HG03139 (cell line): ENCODE measurements around the gene MIER3.

Experiments used
- ATAC-seq: cut with Tn5 transposase; IDR thresholded peaks from one replicate; pipeline ENCODE4 v1.9.1; 2021; ENCODE audit not compliant: unreplicated experiment

MIER3 gene

DNA sequence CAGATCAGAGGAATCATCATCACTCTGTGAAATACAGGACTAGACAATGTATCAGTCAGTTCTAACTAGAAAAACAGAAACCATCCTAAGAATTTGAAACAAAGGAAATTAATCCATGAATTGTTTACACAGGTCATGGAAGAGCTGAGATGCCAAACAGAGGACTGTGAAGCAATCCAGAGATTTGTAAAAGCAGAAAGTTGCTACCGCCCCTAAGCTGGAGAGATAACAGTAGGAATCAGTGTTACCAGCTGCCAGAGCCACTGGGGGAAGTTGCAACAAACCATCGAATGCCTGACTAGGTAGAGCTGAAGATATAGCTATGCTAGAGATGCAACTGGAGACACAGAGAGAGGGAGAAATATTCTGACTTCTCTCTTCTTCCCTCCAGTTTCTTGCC, 10.4 kb upstream of the MIER3 start:
- ATAC-seq = no peak

DNA sequence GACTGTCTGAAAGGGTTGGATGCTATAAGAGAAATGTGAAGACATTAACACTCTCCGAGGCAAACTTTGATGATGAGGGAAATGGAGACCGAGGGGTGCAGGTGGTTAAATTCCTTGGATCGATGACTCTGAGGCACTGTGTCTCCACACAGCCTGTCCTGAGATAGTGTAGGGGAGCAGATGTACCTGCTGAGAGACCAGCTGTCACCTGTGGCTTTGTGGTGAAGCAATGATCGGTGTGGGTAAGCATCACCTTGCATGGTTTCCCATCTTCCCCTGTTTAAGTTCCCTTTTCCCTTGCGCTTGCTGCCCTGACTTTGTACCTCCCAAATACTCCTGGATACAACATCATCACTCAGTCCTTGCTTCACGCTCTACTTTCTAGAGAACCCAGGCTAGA, 9.8 kb upstream of the MIER3 start:
- ATAC-seq = no peak

DNA sequence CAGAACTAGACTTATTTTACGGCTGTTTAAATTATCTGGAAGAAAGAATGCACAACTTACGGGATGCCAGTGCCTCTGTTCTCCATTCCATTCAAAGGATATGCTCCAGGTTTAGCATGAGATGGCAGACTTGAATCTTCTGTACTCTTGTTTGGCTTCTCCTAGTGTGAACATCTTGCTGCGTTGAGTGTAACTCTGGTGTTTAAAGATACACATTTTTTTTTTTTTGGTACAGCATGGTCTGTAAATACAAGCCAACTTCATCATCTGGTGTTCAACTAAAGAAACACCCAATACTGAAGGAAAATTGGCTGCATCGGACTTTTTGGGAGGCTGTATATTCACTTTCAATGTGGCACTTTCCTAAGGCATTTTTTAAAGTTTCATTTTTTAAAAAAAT, 7.4 kb upstream of the MIER3 start:
- ATAC-seq = no peak

DNA sequence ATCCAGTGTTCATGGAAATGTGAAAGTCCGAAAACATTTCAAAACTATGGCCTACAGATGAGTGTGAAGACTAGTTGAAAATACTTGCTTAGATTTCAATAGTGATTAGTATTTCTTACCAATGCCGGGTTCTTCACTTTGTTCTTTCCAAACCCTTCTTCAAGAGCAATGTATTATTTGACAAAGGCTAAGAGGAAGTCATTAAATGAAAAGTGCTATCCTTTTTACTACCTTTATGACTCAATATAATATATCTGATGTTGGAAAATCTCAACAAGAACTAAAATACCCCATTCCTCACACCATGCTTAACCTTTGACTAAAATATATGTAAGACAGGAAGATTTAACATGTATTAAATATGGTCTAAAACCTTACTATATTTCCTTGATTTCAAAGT, 6.7 kb upstream of the MIER3 start:
- ATAC-seq = no peak

DNA sequence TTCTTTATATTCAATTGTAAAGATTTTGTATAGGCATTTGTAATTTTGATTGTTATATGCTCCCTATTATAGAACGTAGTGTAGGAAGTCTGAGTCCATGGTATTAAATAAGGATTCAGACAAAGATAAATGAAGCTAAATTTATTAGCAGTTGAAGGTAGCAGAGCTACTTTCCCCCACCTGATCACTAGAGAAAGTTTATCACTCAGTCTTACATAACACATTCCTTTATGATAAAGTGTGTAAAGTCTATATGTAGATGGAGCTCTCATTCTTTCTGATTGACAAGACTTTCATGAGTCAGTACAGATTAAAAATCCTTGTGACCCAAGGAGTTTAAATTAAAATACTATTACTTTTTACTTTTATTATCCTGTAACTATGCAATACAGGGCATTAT, 2.3 kb upstream of the MIER3 start:
- ATAC-seq = no peak

DNA sequence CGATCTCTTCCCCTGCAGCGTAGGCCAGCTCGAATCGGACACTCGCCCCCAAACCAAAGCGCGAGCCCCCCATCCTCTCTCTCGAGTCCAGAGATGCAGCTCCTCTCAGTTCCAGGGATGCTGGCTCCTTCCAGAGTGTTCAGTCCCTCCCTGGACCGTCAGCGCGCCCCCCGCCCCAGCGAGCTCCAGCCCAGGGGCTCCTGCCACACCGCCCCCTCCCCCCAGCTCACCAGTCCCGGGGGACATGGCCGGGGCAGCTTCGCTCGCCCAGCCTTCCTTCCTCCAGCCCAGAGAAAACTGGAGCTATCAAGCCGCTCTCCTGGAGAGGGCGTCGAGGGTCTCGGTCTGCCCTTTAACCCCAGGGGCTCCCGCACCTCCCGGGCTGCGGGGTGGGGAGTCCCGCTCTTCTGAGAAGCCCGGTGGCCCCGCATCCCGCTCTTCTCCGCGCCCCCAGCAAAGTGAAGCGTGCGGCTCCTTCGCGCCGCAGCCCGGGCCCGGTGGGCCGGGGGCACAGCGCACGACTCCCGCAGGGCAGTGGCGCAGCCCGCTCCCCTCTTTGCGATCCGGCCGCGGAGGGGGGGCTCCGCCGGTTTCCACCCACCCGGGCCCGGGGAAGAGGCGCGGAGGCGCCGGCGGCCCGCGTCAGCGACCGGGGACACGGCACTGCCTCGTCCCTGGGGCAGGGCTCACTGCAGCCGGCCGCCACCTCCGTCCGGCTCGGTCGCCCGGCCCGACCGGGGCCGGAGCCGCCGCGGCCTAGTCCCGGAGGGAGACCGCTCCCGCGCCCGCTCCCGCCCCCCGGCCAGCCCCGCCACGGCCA, 587 bp downstream of the MIER3 start:
- ATAC-seq = peak; percentile 31

DNA sequence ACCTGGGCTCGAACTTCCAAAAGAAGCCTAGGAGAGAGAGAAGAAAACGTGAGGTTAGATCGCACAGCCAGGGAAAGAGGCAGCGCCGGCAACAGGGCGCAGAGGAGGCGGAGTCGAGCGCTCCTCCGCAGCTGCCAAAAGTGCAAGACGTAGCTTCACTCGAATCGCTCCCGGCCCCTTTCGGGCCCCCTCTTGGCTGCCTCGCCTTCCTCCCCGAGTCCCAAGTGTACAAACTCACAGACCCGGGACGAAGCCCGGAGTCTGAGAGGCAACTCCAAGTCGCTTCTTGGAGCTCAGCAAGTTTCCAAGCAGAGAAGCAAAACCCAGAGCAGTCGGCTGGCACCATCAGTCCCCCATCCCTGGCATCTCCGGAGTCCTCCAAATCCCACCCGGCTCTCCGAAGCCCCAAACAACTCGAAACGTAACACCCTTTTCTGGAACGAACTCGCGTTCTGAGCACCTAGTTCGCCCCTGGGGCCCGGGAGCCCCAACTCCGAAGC, 1.2 kb downstream of the MIER3 start:
- ATAC-seq = peak; percentile 45

DNA sequence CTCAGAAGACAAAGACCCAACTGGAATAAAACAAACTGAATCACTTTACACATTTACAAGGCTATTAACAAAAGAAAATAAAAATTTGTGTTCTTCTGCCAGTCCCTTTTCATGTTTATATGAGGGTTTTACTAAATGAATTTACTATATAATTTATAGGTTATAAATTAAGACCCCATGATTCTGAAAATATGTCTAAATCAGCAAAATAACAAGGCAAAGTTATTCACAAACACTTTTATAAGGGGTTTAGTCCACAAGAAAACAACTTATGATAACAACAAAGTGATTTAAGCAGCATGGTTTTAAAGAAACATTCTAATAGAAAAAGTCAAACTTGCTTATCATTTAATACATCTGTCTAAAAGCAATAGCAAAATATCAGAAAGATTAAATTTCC, 4.9 kb downstream of the MIER3 start:
- ATAC-seq = no peak

DNA sequence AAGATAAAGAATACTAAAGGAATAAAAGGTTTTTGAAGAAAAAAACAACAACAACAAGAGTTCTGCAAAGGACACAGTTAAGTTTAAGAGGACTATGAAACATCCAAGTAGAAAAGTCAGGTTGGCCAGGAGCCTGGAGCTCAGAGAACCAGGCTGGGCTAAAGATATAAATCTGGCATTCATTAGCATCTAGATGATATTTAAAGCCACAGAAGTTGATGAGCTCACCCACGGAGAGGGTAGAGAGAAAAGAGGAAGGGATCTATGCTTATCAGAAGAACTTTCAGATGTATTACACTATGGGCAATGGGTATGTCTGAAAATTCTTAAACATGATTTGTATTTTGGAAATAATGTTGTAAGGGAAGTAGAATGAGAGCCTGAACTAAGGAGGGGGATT, 9.9 kb downstream of the MIER3 start:
- no peak for ATAC-seq

DNA sequence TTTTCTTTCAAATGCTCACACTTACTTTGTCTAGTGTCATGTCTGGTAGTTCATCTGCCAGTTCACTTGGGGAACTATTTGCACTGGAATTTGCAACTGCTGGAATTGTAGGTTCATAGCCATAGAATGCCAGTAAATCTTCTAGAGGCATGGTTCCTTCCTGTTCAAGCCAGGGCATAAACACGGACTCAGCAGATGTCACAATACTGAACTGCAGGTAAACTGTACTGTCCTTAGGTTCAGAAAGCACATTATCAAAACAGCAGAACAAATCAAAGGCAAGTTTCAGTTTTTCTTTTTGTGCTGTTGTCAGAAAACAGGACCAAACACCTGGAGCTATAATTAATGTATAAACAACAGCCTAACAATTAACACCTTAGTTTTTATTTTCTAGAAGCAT, 13.1 kb downstream of the MIER3 start:
- ATAC-seq = no peak

DNA sequence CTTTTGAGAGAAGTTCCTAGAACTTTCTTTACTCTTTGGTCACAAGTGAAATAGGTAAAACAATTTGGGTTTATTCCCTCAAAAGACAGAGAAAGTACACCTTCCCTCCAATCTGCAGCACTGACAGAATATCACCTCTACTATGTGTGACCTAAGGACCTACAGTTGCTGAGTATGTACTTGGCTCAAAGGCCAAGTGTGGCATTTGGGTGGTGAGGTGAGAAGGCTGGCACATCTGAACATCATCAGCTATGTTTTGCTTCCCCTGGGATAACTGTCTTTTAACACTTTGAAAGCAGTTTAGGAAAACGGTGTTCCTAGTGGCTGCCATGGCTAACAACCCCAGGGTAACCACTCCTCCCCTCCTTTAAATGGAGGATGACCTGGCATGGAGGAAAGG, 17.6 kb downstream of the MIER3 start:
- no peak for ATAC-seq

DNA sequence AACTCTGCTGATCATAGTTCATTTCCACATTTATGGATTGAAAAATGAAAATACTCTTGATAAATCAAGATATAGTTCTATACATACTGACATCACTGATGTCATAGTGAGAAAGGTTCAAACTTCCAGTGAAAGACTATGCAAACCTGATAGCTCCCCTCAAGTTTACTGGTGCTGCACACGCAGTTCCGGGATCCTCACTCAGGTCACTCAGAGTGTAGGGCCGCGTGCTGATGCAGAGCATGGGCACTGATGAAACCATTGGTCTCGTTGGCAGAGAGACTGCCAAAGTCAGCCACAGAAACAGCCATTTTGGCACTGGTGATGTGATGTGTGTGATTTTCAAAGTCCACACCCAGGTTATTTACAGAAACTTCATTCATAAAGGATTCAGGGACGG, 29.0 kb downstream of the MIER3 start:
- no peak for ATAC-seq

DNA sequence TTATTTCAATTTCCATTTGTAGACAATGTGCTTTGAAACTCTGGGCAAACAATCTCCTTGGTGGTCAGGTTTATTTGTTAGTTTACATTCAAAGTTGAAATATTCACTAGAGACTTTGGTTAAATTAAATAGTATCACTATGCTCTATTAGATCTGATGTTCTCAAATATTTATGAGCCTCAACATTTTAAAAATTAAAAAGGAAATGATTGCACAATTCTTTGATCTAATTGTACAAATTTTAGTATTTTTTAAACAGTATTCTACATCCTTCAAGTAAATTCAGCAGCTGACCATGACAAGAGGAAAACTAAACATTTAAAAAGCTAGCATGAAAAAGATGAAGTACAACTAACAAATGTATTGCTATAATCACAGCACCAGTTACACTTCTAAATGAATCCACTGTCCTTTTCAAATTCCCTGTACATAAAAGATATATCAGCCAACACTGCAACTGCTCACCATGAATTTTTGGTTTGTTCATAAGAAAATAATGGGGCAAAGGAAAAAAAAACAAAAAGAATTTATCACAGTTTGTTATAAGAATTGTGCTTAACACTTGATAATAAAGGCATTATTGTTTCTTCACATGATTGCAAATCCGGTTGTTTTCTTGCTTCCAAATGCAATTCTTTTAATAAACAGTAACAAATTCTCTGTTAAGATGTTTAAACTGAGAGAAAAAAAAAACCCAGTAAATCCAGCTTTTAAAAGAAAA, 31.8 kb downstream of the MIER3 start:
- no peak for ATAC-seq

DNA sequence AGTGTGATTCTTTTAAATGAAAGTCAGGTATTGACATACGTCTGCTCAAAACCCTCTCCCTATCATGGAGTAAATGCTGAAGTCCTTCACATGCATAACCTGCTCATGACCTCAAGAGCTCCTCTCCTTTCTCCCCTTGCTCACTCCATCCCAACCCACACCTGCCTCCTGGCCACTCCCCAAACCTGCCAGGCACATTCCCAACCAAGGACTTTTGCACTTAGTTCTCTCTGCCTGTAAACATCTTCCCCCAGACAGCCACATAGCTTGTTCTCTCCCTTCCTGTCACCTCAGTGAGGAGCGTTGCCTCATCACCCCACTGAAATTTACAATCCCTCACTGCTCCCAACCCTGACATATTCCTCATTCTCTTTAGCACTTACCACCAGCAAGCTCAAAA, 33.9 kb downstream of the MIER3 start:
- no peak for ATAC-seq

DNA sequence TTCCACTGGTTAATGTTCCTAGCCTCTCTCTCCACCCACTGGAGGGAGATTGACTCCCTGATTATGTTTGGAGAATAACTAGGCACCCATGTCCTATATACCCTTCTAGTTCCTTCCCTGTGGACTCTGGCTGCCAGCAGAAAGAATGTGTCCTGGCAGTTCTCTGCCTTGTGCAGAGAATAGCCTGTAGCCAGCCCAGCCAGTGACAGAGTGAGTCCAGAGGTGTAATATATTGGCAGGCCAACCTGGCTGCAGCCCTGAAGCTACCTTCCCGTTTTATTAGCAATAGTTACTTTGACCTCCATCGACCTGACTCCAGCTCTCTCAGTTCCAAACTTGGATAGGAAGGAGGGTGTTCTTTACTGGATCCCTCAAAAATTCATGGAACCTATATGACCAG, 34.4 kb downstream of the MIER3 start:
- no peak for ATAC-seq

DNA sequence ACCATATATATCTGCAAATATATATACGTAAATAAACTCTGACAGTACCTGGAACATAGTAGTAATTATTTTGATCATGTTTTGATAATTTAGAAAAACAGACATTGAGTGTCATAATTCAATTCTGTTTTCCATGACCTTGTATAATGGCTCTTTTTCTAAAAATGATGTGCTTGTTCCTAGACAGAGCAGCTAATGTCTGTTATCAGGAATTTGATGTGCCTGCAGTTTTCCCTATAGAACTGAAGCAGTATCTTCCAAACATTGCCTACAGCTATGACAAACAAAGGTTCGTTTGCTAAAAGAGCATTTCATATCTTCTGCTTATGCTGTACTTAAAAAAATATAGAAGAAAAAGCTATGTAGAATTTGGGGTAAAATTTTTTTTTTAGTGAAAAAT, 37.2 kb downstream of the MIER3 start:
- no peak for ATAC-seq

DNA sequence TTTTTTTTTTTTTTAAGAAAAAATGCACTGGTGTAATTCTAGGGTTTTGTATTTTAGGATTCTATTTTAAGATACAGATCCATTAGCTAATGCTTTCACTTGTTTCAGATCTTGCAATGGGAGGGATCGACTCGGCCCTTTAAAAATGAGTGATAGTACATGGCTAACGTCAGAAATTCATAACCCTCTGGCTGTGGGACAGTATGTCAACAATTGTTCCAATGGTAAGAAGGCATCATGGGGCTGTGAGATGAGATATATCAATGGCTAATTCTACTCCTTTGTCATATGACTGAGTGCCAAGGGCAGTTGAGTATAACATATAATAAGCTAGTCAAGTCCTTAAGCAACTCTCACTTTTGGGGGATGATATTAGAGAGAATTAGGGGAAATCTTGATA, 38.2 kb downstream of the MIER3 start:
- ATAC-seq = no peak

DNA sequence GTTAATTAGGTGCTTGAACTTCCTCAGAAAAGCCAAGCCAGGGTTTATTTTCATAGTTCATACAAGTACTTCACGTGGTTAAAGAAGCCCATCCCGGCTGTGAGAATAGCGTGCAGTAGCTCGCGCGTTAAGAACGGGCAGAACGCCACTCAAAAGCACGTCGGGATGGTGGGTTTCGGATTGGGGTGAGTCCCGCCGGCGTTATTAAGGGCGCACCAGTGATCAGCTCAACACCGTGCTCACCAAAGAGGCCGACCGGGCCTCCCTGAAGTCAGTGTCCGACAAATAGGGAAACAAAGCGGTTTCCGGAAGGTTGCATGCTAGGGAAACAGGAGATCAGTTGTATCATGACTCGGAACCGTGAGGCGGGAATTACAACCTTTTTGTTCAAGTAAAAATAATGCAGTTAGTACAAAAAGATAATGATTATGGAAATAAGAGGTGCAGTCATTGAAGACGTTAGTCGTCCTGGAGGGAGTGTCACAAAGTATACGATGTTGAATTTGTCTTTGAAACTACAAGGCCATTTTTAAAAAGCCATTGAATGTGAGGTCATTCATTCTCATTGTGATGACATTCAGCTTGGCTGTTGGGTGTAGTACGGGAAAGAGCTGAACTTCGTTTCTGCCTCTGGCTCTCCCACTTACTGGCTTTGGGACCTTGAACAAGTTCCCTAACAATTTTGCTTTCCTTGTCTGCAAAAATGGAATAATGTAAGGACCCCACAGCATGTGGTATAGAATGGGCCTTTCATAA, 41.5 kb downstream of the MIER3 start:
- ATAC-seq = peak; percentile 11

DNA sequence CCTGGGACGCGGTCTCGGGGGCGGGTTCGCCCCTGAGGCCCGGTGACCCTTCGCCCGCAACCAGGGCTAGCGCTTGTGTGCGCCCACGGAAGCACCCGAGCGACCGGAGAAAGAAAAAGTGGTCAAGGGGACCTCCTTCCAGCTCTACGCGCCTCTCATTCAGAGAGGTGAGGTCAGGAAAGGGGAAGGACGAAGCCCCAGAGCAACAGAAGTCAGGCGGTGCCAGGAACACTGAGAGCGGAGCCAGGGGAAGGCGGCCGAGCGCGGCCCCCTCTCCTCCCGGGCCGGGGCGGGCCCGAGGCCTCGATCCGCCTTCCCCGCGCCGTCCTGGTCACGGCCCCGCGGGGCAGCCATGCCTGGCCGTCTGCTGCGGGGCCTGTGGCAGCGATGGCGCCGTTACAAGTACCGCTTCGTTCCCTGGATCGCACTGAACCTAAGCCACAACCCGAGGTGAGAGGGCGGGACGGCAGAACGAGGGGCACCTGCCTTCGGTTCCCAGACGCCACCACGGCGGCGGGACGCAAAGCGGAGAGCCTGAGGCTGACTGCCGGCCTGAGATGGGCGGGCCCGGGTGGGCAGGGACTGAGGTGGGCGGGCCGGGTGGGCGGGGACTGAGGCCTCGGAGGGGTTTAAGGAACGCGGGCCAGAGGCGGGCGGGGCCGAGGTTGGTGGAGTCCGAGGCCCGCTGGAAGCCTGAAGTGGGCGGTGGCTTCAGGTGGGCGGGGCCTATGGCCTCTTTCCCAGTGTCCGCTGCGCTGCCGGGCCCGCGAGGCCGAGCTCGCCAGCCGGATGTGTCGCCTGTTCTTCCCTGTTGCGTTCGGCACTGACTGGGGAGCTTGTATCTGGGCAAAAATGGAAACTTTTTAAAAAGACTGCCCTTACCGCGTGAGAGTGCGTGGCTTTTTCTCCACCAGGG, 42.4 kb downstream of the MIER3 start, which contains the start of gene SETD9:
SETD9 (plus strand) TSS at position 303 of the 916 bp plus-strand sequence; CDS start at position 353, 50 bp downstream.
- ATAC-seq = peak; percentile 89

DNA sequence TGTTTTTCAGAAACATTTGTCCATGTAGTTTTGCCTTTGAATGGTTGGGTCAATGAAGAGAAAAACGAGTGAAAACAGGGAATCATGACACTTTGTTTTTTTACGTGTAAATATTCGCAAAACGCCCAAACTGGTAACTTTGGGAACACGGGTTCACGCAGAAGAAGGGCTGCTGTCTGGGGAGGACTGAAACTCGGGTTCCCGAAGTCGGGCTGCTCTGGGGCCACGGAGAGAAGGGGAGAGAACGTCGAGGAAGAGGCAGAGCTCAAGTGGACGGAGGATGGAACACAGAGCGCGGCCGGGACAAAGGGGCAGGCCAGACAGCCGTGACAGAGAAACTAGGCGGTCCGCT, 43.0 kb downstream of the MIER3 start:
- peak; percentile 26 for ATAC-seq
